Stimulated activated CD8-positive, alpha-beta memory T cell treated with anti-CD3 and anti-CD28 coated beads, Interleukin-2, amount 100 ng/mL, for 1 hour (primary cell): Measurements from ENCODE around the gene REN.
A peak's percentile ranks its signal among the peaks of the same experiment; 100 is the strongest.

ENCODE experiments used
- DNase-seq, 2 donors: peaks; one replicate each; pipeline ENCODE4 v3.0.0-alpha.2; 2020; ENCODE audit warnings: low read depth in 2 of 2

Gene REN

GRCh38 chr1:204134103-204134502 is 32.0 kb downstream of the REN start:
- DNase-seq = no peak

DNA sequence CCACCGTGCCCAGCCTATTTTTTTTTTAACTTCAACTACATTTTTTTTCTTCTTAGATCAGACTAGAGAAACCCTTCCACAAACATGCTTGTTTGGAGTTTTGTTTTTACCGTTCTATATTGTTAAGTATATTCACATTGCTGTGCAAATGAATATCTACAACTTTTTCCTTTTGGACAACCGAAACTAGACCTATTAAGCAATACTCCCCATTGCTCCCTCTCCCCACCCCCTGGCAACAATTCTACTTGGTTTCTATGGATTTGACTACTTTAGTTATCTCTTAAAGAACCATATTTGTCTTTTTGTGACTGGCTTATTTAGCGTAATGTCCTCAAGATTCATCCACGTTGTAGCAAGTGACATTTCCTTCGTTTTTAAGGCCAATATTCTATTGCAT is 33.4 kb downstream of the REN start:
- no peak for DNase-seq

DNA sequence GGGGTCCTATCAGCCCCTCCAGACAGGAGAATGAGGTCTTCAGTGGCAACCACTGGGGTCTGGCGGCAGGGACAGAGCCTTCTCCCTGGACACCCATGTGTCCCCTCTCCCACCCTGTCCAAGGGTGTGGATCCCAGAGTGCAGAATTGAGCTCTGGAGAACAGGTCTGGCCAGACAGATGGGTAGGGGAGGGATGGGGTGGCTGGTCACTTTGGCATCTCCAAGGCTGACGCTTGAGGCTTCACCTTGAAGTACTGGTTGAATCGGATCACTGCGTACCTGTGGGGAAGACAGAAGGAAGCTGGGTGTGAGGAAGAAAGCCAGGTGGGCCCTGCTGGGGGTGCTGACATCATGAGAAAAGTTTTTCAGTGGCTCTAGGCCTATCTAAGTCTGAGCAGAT is 34.2 kb downstream of the REN start:
- DNase-seq = no peak

DNA sequence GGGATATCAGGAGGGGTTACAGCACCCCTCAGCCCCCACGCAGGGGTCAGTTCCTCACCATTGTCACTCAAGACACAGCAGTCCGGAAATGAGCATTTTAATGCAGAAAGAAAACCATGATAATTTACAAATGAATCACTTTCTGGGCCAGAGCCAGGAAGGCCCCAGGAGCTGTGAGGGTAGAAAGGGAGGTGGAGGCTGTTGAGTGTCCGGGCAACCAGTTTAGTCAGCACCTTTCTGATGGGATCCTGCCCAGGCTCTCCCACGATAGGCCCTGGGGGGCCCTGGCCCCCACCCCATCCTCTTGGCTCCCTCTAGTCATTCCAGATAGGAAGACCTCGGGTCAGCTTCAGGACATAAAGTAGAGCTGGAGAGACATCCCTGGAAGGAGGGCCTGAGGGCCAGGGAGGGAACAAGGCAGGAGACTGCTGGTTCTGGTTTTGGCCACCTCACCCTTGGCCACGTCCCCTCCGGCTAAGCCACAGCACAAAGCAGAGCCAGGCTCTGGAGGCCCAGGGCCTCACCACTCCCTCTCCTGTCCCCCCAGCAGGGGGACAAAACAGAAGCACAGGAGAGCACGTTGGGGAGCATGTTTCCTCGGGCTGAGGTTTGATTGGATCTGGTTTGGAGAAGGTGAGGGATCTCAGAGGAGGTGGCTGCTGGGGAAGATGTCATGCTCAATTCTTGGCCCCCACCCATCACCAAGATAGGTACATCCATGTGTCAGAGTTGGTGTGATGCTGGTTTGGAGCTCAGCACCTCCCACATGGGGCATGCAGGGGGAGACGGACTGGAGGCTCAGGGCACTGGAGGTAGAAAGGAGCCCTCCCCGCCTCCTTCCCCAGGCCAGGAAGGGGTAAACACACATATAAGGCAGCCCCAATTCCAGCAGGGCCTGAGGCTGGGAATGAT is 34.9 kb downstream of the REN start:
- no peak for DNase-seq

- no peak for DNase-seq
Observed at GRCh38 chr1:204130178-204130577, 36.0 kb downstream of the REN start.

DNA sequence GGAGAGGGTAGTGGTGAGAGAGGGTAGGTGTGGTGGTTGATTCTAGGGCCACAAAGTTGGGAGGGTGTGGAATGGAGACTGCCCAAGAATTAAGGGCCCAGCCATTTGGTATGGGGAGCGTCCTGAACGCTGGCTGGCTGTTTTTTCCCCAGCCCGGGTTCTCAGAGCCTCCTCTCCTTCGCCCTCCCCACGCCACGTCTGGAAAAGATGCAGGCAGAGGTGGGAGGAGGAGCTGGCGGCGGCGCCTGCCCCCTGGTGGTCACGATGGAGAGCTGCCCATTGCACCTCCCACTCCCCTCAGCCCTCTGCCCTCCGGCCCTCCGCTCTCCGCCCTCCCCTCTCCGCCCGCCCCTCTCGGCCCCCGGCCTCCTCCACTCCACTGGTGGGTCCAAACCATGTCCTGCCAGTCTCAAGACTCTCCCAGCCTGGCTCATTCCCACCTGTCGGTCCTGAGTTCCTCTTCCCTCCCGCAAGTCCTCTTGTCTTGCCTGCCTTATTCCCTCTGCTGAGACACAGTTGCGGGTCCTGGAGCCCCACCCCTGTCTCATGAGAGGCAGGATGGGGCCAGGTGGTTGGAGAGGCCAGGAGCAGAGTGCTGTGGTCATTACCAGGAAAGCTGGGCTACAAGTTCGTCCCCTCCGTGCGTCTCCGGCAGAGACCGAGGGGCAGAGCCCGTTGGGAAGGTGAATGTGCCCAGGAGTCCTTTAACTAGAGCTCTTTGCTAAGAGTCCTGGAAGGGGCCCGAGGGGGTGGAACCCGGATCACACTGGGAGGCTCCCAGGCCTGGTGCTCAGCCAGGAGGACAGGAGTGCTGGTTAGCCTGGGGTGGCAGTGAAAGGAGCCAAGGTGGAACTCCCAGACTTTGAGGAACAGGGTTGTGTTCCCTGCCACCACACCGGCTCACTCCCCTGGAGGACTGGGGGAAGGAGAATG is 36.9 kb downstream of the REN start:
- DNase-seq = peak; percentile 22 to 43

- no peak for DNase-seq
Observed at GRCh38 chr1:204128464-204128963, 37.6 kb downstream of the REN start.

- DNase-seq = no peak
Observed at GRCh38 chr1:204127597-204128242, 38.4 kb downstream of the REN start.

- no peak for DNase-seq
Observed at GRCh38 chr1:204126956-204127355, 39.2 kb downstream of the REN start.

DNA sequence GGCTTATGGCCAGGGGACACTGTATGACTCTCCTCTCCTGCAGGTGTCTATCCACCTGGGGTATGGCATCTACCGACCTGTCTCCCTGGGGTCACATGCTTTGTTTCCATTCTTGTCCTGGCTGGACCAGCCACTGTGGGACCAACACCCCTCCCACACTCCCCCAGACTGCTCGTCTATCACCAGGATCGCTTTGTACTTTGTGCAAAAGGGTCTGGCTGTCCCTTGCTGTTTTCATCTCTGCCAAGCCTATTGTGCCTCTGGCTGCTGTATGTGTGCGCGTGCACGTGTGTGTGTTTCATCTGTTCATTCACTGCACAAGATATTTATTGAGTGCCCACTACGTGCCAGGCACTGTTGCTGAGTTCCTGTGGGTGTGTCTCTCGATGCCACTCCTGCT is 39.8 kb downstream of the REN start:
- DNase-seq = no peak

- no peak for DNase-seq
Observed at GRCh38 chr1:204125759-204126351, 40.3 kb downstream of the REN start.

- DNase-seq = no peak
Observed at GRCh38 chr1:204124639-204125038, 41.5 kb downstream of the REN start.

DNA sequence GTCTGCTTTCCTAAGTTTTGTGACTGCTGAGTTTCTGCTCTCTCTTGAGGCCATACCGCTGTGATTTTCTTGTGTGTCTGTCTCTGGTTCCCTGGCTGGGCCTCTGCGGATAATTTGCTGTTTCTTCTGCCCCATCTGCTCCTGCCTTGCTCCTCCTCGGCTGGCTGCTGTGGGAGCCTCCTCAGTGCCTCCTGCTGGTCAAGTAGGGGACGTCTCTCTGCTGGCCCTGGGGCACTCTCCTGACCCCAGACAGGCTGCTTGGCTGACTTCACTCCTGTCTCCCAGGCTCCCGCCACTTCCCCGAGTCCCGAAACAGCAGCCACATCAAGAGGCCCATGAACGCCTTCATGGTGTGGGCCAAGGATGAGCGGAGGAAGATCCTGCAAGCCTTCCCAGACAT is 42.8 kb downstream of the REN start:
- DNase-seq = no peak

- DNase-seq = no peak
Observed at GRCh38 chr1:204121840-204122555, 44.1 kb downstream of the REN start.

DNA sequence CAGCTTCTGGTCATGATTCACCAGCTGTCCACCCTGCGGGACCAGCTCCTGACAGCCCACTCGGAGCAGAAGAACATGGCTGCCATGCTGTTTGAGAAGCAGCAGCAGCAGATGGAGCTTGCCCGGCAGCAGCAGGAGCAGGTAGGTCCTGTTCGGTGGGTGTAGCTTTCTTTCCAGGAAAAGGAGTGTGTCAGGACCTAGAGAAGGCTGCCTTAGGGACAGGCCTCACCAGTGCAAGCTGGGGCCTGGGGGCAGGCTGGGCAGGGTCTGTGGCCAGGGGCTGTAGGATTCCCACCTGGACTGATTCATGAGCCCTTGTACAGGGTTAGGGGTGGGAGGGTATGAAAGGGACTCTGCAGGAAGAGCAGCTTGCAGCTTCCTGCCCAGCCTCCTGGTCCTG is 49.6 kb downstream of the REN start:
- no peak for DNase-seq

GRCh38 chr1:204115116-204115515 is 51.0 kb downstream of the REN start:
- no peak for DNase-seq

- DNase-seq = no peak
Observed at GRCh38 chr1:204114606-204115005, 51.5 kb downstream of the REN start.

- DNase-seq = no peak
Observed at GRCh38 chr1:204113896-204114295, 52.2 kb downstream of the REN start.

DNA sequence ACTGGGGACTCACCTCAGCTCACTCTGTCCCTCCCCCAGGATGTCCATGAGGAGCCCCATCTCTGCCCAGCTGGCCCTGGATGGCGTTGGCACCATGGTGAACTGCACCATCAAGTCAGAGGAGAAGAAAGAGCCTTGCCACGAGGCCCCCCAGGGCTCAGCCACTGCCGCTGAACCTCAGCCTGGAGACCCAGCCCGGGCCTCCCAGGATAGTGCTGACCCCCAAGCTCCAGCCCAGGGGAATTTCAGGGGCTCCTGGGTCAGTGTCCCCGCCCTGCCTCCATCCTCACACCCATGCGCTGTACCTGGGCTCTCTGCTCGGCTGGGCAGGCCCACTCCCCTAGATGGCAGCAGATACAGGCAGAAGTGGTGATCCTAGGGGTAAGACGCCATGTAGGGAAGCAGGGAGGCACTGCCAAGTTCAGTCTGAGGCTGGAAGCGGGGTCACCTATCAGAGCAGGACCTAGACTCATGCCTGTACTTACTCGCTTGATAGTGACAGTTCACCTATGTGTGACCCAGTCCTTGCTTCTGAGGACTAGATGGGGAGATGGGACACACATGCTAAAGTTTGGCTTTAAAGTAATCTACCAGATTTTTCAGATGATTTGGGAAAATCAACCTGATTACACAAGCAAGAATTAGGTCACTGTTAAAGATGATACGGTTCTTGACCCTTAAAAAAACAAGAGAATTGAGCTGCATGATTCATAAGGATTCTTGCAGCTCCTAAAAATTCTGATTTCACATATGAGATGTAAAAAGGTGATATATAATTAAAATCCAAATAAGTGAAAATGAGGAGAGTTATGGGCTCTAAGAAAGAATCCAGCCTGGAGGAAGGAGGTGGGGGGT is 53.0 kb downstream of the REN start:
- DNase-seq = no peak
